ENCODE data around the gene EIF4G3. TPM values are rescaled to one million over a fixed set of nuclear protein-coding genes. Genes with fewer than 3 reads are reported as not detected.
"Not testable (repeated sequence)": the region's sequence is repeated elsewhere in the genome, so short reads cannot be mapped to it uniquely, and the experiment has no call there.

EIF4G3 gene
- total RNA-seq, 2 donors from 2014 or later, result 70.3 to 70.5 TPM

DNA sequence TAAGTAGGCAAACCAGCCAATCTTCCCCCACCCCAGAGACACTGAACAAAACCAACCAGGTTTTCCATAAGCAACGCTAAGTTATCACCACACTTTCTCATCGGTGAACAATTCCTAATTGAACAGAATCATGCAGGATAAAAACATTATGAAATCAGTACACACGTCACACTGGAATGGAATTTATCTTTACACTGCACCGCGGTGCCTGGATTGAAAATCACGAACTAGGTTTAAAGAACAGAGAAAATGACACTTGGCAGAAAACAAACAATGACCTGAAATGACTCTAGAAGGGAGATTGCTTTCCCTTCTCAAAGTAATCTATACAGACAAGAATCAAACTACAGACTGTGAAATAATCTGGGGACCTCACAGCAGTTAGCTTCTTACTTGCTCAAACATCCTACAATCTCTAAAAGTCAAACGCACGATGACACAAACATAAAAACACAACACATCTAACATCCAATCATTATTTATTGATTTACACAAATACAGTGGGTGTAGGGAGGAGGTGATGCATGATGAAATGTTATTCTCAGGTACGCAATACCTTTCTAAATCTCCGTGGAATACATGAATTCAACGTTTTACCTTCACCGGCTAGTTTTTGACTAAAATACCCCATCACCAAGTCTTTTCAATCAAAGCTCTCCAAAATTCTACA lies 1.9 kb downstream of the EIF4G3 start:
- peak overlapping the region in 1 of 2 donors; percentile 99 for H3K9ac ChIP-seq (ENCODE audit: low read depth in 2 of 2, low read length in 2 of 2)
- peak overlapping the region; percentile 72 for H3K4me3 ChIP-seq
- no peaks in the 10 kb centered on the region for H3K36me3 ChIP-seq
- no peaks in the 10 kb centered on the region for H3K27me3 ChIP-seq
- DNase-seq, result no peak
- H3K9me3 ChIP-seq, result no peaks in the 10 kb centered on the region
- H3K27ac ChIP-seq, result peak overlapping the region; percentile 92
- intact Hi-C loops (cut with DNase I), result no loop called here
- no peaks in the 10 kb centered on the region for H3K4me1 ChIP-seq
- TF ChIP-seq, protein P1, sequence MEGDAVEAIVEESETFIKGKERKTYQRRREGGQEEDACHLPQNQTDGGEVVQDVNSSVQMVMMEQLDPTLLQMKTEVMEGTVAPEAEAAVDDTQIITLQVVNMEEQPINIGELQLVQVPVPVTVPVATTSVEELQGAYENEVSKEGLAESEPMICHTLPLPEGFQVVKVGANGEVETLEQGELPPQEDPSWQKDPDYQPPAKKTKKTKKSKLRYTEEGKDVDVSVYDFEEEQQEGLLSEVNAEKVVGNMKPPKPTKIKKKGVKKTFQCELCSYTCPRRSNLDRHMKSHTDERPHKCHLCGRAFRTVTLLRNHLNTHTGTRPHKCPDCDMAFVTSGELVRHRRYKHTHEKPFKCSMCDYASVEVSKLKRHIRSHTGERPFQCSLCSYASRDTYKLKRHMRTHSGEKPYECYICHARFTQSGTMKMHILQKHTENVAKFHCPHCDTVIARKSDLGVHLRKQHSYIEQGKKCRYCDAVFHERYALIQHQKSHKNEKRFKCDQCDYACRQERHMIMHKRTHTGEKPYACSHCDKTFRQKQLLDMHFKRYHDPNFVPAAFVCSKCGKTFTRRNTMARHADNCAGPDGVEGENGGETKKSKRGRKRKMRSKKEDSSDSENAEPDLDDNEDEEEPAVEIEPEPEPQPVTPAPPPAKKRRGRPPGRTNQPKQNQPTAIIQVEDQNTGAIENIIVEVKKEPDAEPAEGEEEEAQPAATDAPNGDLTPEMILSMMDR (IDR thresholded peaks at IDR 0.05), result no peak

DNA sequence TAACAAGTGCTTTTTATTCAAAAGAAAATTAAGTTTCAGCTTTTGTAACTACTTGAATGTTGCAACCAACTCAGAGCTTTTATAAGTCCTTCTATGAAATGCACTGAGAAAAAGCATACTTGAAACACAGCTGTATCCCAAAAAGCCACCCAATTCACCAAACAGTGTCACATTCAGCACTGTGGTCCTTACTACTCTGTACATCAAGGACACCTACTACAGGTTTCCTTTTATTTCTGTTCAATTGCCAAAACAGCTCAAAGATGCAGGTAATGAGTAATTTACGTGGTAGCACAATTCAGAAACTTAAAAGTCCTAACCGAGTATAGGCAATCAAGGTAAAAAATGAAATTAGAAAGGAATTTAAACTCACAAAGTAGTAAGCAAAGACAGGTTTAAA lies 2.5 kb downstream of the EIF4G3 start:
- Histone ChIP-seq H3K9ac (ENCODE audit: low read depth in 2 of 2, low read length in 2 of 2) (peak overlapping the region in 1 of 2 donors; percentile 99), H3K9me3 (no peaks in the 10 kb centered on the region), H3K4me3 (peak overlapping the region; percentile 72), H3K36me3 (no peaks in the 10 kb centered on the region), H3K4me1 (no peaks in the 10 kb centered on the region), H3K27ac (peak overlapping the region; percentile 92), H3K27me3 (no peaks in the 10 kb centered on the region)
- no peak for DNase-seq
- TF ChIP-seq, protein P1 (IDR thresholded peaks at IDR 0.05), result no peak
- intact Hi-C loops (cut with DNase I), result no loop called here

GRCh38 chr1:21173096-21173495 lies 3.6 kb downstream of the EIF4G3 start:
- H3K4me1 ChIP-seq; intact Hi-C loops (cut with DNase I); DNase-seq; H3K4me3 ChIP-seq; H3K27me3 ChIP-seq; H3K9ac ChIP-seq (ENCODE audit: low read depth in 2 of 2, low read length in 2 of 2); H3K9me3 ChIP-seq; H3K27ac ChIP-seq; H3K36me3 ChIP-seq: not testable (repeated sequence)

DNA sequence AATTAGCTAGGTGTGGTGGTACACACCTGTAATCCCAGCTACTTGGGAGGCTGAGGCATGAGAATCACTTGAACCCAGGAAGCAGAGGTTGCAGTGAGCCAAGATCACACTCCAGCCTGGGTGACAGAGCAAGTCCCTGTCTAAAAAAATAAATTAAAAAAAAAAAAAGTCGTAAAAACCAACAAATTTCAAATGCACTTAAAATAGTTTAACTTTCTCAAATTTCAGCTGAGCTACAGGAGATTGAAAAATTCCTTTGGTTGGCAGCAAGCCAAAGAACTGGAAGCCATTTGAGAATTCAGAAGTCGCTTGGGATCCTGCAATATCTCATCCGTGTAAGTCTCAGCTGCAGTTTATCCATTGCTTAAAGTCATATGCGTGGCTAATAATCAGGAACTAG lies 5.9 kb downstream of the EIF4G3 start:
- intact Hi-C loops (cut with DNase I); H3K27me3 ChIP-seq; DNase-seq; H3K9ac ChIP-seq (ENCODE audit: low read depth in 2 of 2, low read length in 2 of 2); H3K4me1 ChIP-seq; H3K9me3 ChIP-seq; H3K36me3 ChIP-seq; H3K27ac ChIP-seq; H3K4me3 ChIP-seq: not testable (repeated sequence)

DNA sequence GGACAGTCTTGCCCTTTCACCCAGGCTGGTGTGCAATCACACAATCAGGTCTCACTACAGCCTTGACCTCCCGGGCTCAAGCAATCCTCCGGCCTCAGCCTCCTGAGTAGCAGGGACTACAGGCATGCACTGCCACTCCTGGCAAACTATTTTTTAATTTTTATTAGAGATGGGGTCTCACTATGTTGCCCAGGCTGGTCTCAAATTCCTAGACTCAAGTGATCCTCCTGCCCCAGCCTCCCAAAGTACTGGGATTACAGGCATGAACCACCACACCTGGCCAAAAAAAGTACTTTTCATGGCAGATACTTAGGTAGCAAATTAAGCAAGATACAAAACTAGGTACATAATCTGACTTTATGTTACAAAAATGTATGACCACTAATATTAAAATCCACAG lies 8.3 kb downstream of the EIF4G3 start:
- no peak for DNase-seq
- Histone ChIP-seq H3K27me3 (no peaks in the 10 kb centered on the region), H3K36me3 (no peaks in the 10 kb centered on the region), H3K9me3 (no peaks in the 10 kb centered on the region), H3K4me1 (no peaks in the 10 kb centered on the region), H3K9ac (ENCODE audit: low read depth in 2 of 2, low read length in 2 of 2) (no peak overlapping the region), H3K27ac (no peak overlapping the region), H3K4me3 (no peak overlapping the region)
- TF ChIP-seq, protein P1 (IDR thresholded peaks at IDR 0.05), result no peak
- intact Hi-C loops (cut with DNase I), result no loop called here

DNA sequence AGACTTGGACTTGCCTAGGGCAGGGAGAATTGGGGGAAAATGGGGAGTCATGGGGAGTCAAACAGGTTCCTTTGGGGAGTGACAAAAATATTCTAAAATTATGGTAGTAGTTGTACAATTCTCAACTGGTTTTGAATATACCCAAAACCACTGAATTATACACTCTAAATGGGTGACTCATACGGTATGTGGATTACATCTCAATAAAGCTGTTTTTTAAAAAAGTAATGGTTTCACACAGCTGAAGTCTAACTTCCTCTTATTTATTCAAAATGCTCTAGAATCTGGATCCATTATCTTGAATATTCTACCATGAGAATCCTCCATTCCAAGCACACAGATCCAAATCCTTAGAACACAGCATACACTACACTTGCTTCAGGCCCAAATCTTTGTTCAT lies 11.1 kb downstream of the EIF4G3 start:
- DNase-seq, result no peak
- H3K36me3 ChIP-seq, result no peaks in the 10 kb centered on the region
- no peak overlapping the region for H3K9ac ChIP-seq (ENCODE audit: low read depth in 2 of 2, low read length in 2 of 2)
- H3K9me3 ChIP-seq, result no peaks in the 10 kb centered on the region
- H3K4me3 ChIP-seq, result no peak overlapping the region
- no peaks in the 10 kb centered on the region for H3K27me3 ChIP-seq
- intact Hi-C loops (cut with DNase I), result no loop called here
- H3K27ac ChIP-seq, result no peak overlapping the region
- TF ChIP-seq, protein P1 (IDR thresholded peaks at IDR 0.05), result no peak
- no peaks in the 10 kb centered on the region for H3K4me1 ChIP-seq
